ENCODE measurements around the gene LRP1.

LRP1 gene

GRCh38 chr12:57178213-57178612, 49.9 kb downstream of the LRP1 start:
- no peak overlapping the region for H3K27ac ChIP-seq
- no peak overlapping the region for H3K9ac ChIP-seq
- H2AFZ ChIP-seq (ENCODE audit: low read depth), result no peak overlapping the region
- H3K36me3 ChIP-seq (ENCODE audit: insufficient read depth), result no peaks in the 10 kb centered on the region
- H4K20me1 ChIP-seq (ENCODE audit: insufficient read depth), result no peaks in the 10 kb centered on the region
- H3K27me3 ChIP-seq (ENCODE audit: insufficient read depth, low read depth), result no peaks in the 10 kb centered on the region
- H3K4me2 ChIP-seq, result no peak overlapping the region
- no peak overlapping the region for H3K4me3 ChIP-seq (IDR thresholded peaks at IDR 0.05; ENCODE audit: insufficient read depth, low read depth, low read length)
- TF ChIP-seq CTCF (conservative IDR thresholded peaks at IDR 0.05; ENCODE audit: low read depth, low read length), result no peak
- peaks cover 2% of the 10 kb centered on the region for H3K4me1 ChIP-seq (ENCODE audit: low read depth, poor library complexity, severe bottlenecking)
- no peaks in the 10 kb centered on the region for H3K79me2 ChIP-seq (ENCODE audit: insufficient read depth, low read depth)

- no peaks in the 10 kb centered on the region for H4K20me1 ChIP-seq (ENCODE audit: insufficient read depth)
- H3K9ac ChIP-seq, result no peak overlapping the region
- no peaks in the 10 kb centered on the region for H3K79me2 ChIP-seq (ENCODE audit: insufficient read depth, low read depth)
- no peak overlapping the region for H3K4me3 ChIP-seq (IDR thresholded peaks at IDR 0.05; ENCODE audit: insufficient read depth, low read depth, low read length)
- TF ChIP-seq CTCF (conservative IDR thresholded peaks at IDR 0.05; ENCODE audit: low read depth, low read length), result no peak
- H3K4me1 ChIP-seq (ENCODE audit: low read depth, poor library complexity, severe bottlenecking), result peaks cover 4% of the 10 kb centered on the region
- no peak overlapping the region for H3K4me2 ChIP-seq
- H3K27me3 ChIP-seq (ENCODE audit: insufficient read depth, low read depth), result no peaks in the 10 kb centered on the region
- no peaks in the 10 kb centered on the region for H3K36me3 ChIP-seq (ENCODE audit: insufficient read depth)
- no peak overlapping the region for H2AFZ ChIP-seq (ENCODE audit: low read depth)
- no peak overlapping the region for H3K27ac ChIP-seq
These were observed 51.2 kb downstream of the LRP1 start for GRCh38 chr12:57179331-57180086.

- Histone ChIP-seq H3K9ac (no peak overlapping the region), H3K27me3 (ENCODE audit: insufficient read depth, low read depth) (peaks cover 4% of the 10 kb centered on the region; the same call in 1 of the 2 replicates), H3K4me1 (ENCODE audit: low read depth, poor library complexity, severe bottlenecking) (peaks cover 4% of the 10 kb centered on the region), H2AFZ (ENCODE audit: low read depth) (no peak overlapping the region), H3K27ac (no peak overlapping the region), H4K20me1 (ENCODE audit: insufficient read depth) (no peaks in the 10 kb centered on the region), H3K4me2 (no peak overlapping the region), H3K36me3 (ENCODE audit: insufficient read depth) (no peaks in the 10 kb centered on the region), H3K4me3 (IDR thresholded peaks at IDR 0.05; ENCODE audit: insufficient read depth, low read depth, low read length) (no peak overlapping the region), H3K79me2 (ENCODE audit: insufficient read depth, low read depth) (no peaks in the 10 kb centered on the region)
- TF ChIP-seq CTCF (conservative IDR thresholded peaks at IDR 0.05; ENCODE audit: low read depth, low read length), result no peak
These were observed 52.2 kb downstream of the LRP1 start for GRCh38 chr12:57180321-57180989.

GRCh38 chr12:57181072-57181471, 52.8 kb downstream of the LRP1 start:
- Histone ChIP-seq H4K20me1 (ENCODE audit: insufficient read depth) (no peaks in the 10 kb centered on the region), H3K27ac (no peak overlapping the region), H3K79me2 (ENCODE audit: insufficient read depth, low read depth) (no peaks in the 10 kb centered on the region), H3K36me3 (ENCODE audit: insufficient read depth) (no peaks in the 10 kb centered on the region), H3K4me3 (IDR thresholded peaks at IDR 0.05; ENCODE audit: insufficient read depth, low read depth, low read length) (no peak overlapping the region), H3K4me2 (no peak overlapping the region), H3K4me1 (ENCODE audit: low read depth, poor library complexity, severe bottlenecking) (peaks cover 4% of the 10 kb centered on the region), H3K27me3 (ENCODE audit: insufficient read depth, low read depth) (peaks cover 4% of the 10 kb centered on the region; the same call in 1 of the 2 replicates), H3K9ac (no peak overlapping the region), H2AFZ (ENCODE audit: low read depth) (no peak overlapping the region)
- TF ChIP-seq CTCF (conservative IDR thresholded peaks at IDR 0.05; ENCODE audit: low read depth, low read length), result no peak
